ENCODE data around the gene TLE3.

DNA sequence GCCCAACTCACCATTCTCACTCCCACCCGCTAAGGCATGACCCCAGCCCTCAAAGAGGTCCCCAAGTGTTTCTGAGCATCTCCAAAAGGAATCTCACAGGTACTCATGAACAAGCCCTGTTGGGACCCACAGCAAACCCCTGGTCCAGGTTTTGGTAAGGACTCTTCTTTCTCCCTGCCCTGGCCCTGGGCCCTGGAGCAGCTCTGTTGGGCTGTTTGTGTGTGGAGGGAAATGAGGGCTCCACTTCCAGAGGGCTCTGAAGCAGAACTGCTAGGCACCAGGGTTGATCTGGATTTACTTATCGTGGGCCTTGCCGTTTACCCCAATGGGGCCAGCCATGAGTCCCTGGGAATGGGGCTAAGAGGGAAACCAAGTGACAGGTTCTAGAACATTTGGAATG is 92.9 kb downstream of the TLE3 start:
- TF ChIP-seq, protein P1, sequence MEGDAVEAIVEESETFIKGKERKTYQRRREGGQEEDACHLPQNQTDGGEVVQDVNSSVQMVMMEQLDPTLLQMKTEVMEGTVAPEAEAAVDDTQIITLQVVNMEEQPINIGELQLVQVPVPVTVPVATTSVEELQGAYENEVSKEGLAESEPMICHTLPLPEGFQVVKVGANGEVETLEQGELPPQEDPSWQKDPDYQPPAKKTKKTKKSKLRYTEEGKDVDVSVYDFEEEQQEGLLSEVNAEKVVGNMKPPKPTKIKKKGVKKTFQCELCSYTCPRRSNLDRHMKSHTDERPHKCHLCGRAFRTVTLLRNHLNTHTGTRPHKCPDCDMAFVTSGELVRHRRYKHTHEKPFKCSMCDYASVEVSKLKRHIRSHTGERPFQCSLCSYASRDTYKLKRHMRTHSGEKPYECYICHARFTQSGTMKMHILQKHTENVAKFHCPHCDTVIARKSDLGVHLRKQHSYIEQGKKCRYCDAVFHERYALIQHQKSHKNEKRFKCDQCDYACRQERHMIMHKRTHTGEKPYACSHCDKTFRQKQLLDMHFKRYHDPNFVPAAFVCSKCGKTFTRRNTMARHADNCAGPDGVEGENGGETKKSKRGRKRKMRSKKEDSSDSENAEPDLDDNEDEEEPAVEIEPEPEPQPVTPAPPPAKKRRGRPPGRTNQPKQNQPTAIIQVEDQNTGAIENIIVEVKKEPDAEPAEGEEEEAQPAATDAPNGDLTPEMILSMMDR (IDR thresholded peaks at IDR 0.05) = no peak
- TF ChIP-seq CHD2 (IDR thresholded peaks at IDR 0.05; ENCODE audit: low read length, partially characterized antibody) = no peak
- TF ChIP-seq, protein P2, sequence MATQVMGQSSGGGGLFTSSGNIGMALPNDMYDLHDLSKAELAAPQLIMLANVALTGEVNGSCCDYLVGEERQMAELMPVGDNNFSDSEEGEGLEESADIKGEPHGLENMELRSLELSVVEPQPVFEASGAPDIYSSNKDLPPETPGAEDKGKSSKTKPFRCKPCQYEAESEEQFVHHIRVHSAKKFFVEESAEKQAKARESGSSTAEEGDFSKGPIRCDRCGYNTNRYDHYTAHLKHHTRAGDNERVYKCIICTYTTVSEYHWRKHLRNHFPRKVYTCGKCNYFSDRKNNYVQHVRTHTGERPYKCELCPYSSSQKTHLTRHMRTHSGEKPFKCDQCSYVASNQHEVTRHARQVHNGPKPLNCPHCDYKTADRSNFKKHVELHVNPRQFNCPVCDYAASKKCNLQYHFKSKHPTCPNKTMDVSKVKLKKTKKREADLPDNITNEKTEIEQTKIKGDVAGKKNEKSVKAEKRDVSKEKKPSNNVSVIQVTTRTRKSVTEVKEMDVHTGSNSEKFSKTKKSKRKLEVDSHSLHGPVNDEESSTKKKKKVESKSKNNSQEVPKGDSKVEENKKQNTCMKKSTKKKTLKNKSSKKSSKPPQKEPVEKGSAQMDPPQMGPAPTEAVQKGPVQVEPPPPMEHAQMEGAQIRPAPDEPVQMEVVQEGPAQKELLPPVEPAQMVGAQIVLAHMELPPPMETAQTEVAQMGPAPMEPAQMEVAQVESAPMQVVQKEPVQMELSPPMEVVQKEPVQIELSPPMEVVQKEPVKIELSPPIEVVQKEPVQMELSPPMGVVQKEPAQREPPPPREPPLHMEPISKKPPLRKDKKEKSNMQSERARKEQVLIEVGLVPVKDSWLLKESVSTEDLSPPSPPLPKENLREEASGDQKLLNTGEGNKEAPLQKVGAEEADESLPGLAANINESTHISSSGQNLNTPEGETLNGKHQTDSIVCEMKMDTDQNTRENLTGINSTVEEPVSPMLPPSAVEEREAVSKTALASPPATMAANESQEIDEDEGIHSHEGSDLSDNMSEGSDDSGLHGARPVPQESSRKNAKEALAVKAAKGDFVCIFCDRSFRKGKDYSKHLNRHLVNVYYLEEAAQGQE (IDR thresholded peaks at IDR 0.05; ENCODE audit: low read depth, low read length) = no peak
